HepG2 (cell line): ENCODE data around the gene CFAP300. TPM values are rescaled to one million over a fixed set of nuclear protein-coding genes. Genes with fewer than 3 reads are reported as not detected.
A peak's percentile ranks its signal among the peaks of the same experiment; 100 is the strongest.

Experiments used
- ATRX ChIP-seq: sonication (generic); formaldehyde crosslinking; IDR thresholded peaks from 2 replicates; pipeline ENCODE4 v1.4.0; 2020; ENCODE audit warnings: missing genetic modification reagents, borderline replicate concordance
- DDIT3 ChIP-seq: sonication (generic); formaldehyde crosslinking; IDR thresholded peaks from 2 replicates; pipeline ENCODE4 v1.4.0; 2020; ENCODE audit warnings: mild to moderate bottlenecking, missing genetic modification reagents
- FOXA3 ChIP-seq: IDR thresholded peaks from 2 replicates; pipeline ENCODE4 v1.6.1; 2016; ENCODE audit warnings: missing genetic modification reagents, missing compliant biosample characterization
- HDAC1 ChIP-seq: sonication (generic); formaldehyde crosslinking; IDR thresholded peaks from 2 replicates; pipeline ENCODE4 v1.5.1; 2020; ENCODE audit warnings: mild to moderate bottlenecking, missing genetic modification reagents
- HOXA9 ChIP-seq: sonication (generic); formaldehyde crosslinking; IDR thresholded peaks from 2 replicates; pipeline ENCODE4 v1.8.1; 2022; ENCODE audit warnings: missing genetic modification reagents, mild to moderate bottlenecking, moderate library complexity, borderline replicate concordance
- MED8 ChIP-seq: sonication (generic); formaldehyde crosslinking; IDR thresholded peaks from 2 replicates; pipeline ENCODE4 v1.8.1; 2023; ENCODE audit warnings: mild to moderate bottlenecking, missing genetic modification reagents; ENCODE audit not compliant: insufficient replicate concordance
- NR2F1 ChIP-seq, 2 experiments: fragments of 450-650 bp in 1 of 2; formaldehyde crosslinking in 1 of 2; IDR thresholded peaks; 2 replicates each; pipeline versions ENCODE4 v1.5.0 to v1.6.1; 2016 to 2020; ENCODE audit warnings: mild to moderate bottlenecking in 1 of 2, missing compliant biosample characterization in 1 of 2, missing genetic modification reagents in 1 of 2, moderate library complexity in 1 of 2
- PHF5A ChIP-seq: IDR thresholded peaks from one replicate; pipeline ENCODE4 v1.6.1; 2018; ENCODE audit warnings: low read depth, missing genetic modification reagents; ENCODE audit not compliant: unreplicated experiment
- RAD21 ChIP-seq: fragments of 450-650 bp; formaldehyde crosslinking; IDR thresholded peaks from 2 replicates; pipeline ENCODE4 v1.5.0; 2020; ENCODE audit warnings: mild to moderate bottlenecking
- RBM39 ChIP-seq: fragments of 200-400 bp; formaldehyde crosslinking; IDR thresholded peaks from one replicate; pipeline ENCODE4 v1.6.1; 2018; ENCODE audit warnings: antibody characterized with exemption, mild to moderate bottlenecking, low read depth, low read length; ENCODE audit not compliant: poor library complexity, severe bottlenecking
- SRSF4 ChIP-seq: fragments of 200-400 bp; formaldehyde crosslinking; IDR thresholded peaks from one replicate; pipeline ENCODE4 v1.6.1; 2018; ENCODE audit warnings: mild to moderate bottlenecking, low read depth, low read length, moderate library complexity; ENCODE audit not compliant: poor library complexity, severe bottlenecking
- TGIF2 ChIP-seq: IDR thresholded peaks from 2 replicates; pipeline ENCODE4 v1.6.1; 2016; ENCODE audit warnings: control low read depth, missing compliant biosample characterization
- THYN1 ChIP-seq: sonication (generic); formaldehyde crosslinking; IDR thresholded peaks from 2 replicates; pipeline ENCODE4 v1.8.1; 2023; ENCODE audit warnings: low read depth, mild to moderate bottlenecking, moderate library complexity, missing genetic modification reagents, borderline replicate concordance
- ZNF10 ChIP-seq: sonication (generic); formaldehyde crosslinking; IDR thresholded peaks from 2 replicates; pipeline ENCODE4 v1.4.0; 2020; ENCODE audit warnings: mild to moderate bottlenecking, low read depth, missing genetic modification reagents, borderline replicate concordance
- ZNF281 ChIP-seq: sonication (generic); formaldehyde crosslinking; IDR thresholded peaks from 2 replicates; pipeline ENCODE4 v1.4.0; 2020; ENCODE audit warnings: missing genetic modification reagents, borderline replicate concordance
- ZNF30 ChIP-seq: sonication (generic); formaldehyde crosslinking; IDR thresholded peaks from 2 replicates; pipeline ENCODE4 v1.5.0; 2020; ENCODE audit warnings: mild to moderate bottlenecking, missing genetic modification reagents
- ZNF615 ChIP-seq: sonication (generic); formaldehyde crosslinking; IDR thresholded peaks from 2 replicates; pipeline ENCODE4 v1.5.0; 2020; ENCODE audit warnings: mild to moderate bottlenecking, missing genetic modification reagents, borderline replicate concordance
- ZNF709 ChIP-seq: sonication (generic); formaldehyde crosslinking; IDR thresholded peaks from 2 replicates; pipeline ENCODE4 v1.5.0; 2020; ENCODE audit warnings: mild to moderate bottlenecking, missing genetic modification reagents
- ZNF773 ChIP-seq: sonication (generic); formaldehyde crosslinking; IDR thresholded peaks from 2 replicates; pipeline ENCODE4 v1.4.0; 2020; ENCODE audit warnings: missing genetic modification reagents, borderline replicate concordance
- ZNF790 ChIP-seq: sonication (generic); formaldehyde crosslinking; IDR thresholded peaks from 2 replicates; pipeline ENCODE4 v1.8.0; 2022; ENCODE audit warnings: missing genetic modification reagents, mild to moderate bottlenecking, borderline replicate concordance
- ZSCAN20 ChIP-seq: sonication (generic); formaldehyde crosslinking; IDR thresholded peaks from 2 replicates; pipeline ENCODE4 v1.4.0; 2020; ENCODE audit warnings: missing genetic modification reagents, mild to moderate bottlenecking, borderline replicate concordance
- polyA plus RNA-seq, 8 experiments: library from polyadenylated mRNA; depleted of rRNA in 3 of 8; stranded (reverse) in 7 of 8; unstranded in 1 of 8; fragments of >200 nt; fragmentation: Illumina TruSeq in 4 of 8; extraction: Trizol in 4 of 8; gene quantifications; 2 replicates each; pipeline versions ENCODE4 v1.2.1 to v1.2.3, GENCODE V29; 2011 to 2016; ENCODE audit warnings: low read depth in 4 of 8, missing spikeins in 1 of 8, mixed read lengths in 1 of 8; ENCODE audit not compliant: insufficient read depth in 1 of 8
- total RNA-seq, 5 experiments: library from RNA; depleted of rRNA; stranded (reverse); fragments of >200 nt; fragmentation: Illumina TruSeq; extraction: Trizol; gene quantifications; 2 replicates each; pipeline ENCODE4 v1.2.3, GENCODE V29; 2016; ENCODE audit warnings: low read depth in 1 of 5
- TF ChIP-seq, protein P1 (sequence below): sonication (generic); formaldehyde crosslinking; IDR thresholded peaks from 2 replicates; pipeline ENCODE4 v1.5.0; 2020; ENCODE audit warnings: missing genetic modification reagents, mild to moderate bottlenecking, borderline replicate concordance
- TF ChIP-seq, protein P2 (sequence below): sonication (generic); formaldehyde crosslinking; IDR thresholded peaks from 2 replicates; pipeline ENCODE4 v1.5.0; 2020; ENCODE audit warnings: missing genetic modification reagents
- TF ChIP-seq, protein P3 (sequence below): sonication (generic); formaldehyde crosslinking; IDR thresholded peaks from 2 replicates; pipeline ENCODE4 v1.4.0; 2020; ENCODE audit warnings: missing genetic modification reagents

CFAP300 gene
- total and polyA plus RNA-seq, 2 of the 13 experiments (the other 11 are each of a cell fraction or from before 2014, with no cell fraction given), result not detected

- TF ChIP-seq THYN1 (CRISPR knock-in tag), result no peak
- TF ChIP-seq PHF5A (CRISPR knock-in tag), result peak; percentile 31
- no peak for TF ChIP-seq RBM39
- TF ChIP-seq TGIF2, result no peak
- no peak for TF ChIP-seq RAD21 (CRISPR knock-in tag)
- TF ChIP-seq MED8 (CRISPR knock-in tag), result no peak
- no peak for TF ChIP-seq HDAC1 (CRISPR knock-in tag)
- TF ChIP-seq ZNF281 (CRISPR knock-in tag), result no peak
- TF ChIP-seq DDIT3, result no peak
- peak; percentile 94 for TF ChIP-seq FOXA3 (CRISPR knock-in tag)
- TF ChIP-seq, protein P1, sequence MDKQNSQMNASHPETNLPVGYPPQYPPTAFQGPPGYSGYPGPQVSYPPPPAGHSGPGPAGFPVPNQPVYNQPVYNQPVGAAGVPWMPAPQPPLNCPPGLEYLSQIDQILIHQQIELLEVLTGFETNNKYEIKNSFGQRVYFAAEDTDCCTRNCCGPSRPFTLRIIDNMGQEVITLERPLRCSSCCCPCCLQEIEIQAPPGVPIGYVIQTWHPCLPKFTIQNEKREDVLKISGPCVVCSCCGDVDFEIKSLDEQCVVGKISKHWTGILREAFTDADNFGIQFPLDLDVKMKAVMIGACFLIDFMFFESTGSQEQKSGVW (CRISPR knock-in tag), result no peak
- TF ChIP-seq NR2F1 (CRISPR knock-in tag; IDR thresholded peaks at IDR 0.05), result no peak
- TF ChIP-seq, protein P2, sequence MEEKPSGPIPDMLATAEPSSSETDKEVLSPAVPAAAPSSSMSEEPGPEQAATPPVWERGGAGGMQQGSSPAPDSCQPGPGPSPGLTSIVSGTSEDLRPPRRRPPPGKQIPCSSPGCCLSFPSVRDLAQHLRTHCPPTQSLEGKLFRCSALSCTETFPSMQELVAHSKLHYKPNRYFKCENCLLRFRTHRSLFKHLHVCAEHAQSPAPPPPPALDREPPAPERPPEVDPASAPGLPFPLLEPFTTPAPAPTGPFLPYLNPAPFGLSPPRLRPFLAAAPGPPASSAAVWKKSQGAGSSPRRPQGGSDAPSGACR (CRISPR knock-in tag), result no peak
- TF ChIP-seq ZNF615 (CRISPR knock-in tag), result no peak
- TF ChIP-seq ZNF773 (CRISPR knock-in tag), result no peak
- no peak for TF ChIP-seq SRSF4
- TF ChIP-seq ATRX (CRISPR knock-in tag), result no peak
- TF ChIP-seq ZNF10 (CRISPR knock-in tag), result no peak
- 0 out of 2 replicates have a peak, but pooled peaks have one; percentile 14 for TF ChIP-seq ZSCAN20 (CRISPR knock-in tag)
- no peak for TF ChIP-seq HOXA9 (CRISPR knock-in tag)
- TF ChIP-seq ZNF790 (CRISPR knock-in tag), result no peak
- TF ChIP-seq, protein P3, sequence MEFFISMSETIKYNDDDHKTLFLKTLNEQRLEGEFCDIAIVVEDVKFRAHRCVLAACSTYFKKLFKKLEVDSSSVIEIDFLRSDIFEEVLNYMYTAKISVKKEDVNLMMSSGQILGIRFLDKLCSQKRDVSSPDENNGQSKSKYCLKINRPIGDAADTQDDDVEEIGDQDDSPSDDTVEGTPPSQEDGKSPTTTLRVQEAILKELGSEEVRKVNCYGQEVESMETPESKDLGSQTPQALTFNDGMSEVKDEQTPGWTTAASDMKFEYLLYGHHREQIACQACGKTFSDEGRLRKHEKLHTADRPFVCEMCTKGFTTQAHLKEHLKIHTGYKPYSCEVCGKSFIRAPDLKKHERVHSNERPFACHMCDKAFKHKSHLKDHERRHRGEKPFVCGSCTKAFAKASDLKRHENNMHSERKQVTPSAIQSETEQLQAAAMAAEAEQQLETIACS, result no peak
- TF ChIP-seq ZNF709 (CRISPR knock-in tag), result no peak
- no peak for TF ChIP-seq ZNF30 (CRISPR knock-in tag)
Measured at GRCh38 chr11:102006835-102007566, 40.2 kb upstream of the CFAP300 start (continued).
